K562 (cell line): Measurements from ENCODE around the gene TEKT4. TPM values are rescaled to one million over a fixed set of nuclear protein-coding genes. Genes with fewer than 3 reads are reported as not detected.

ENCODE experiments used
- ATAC-seq: fragments of 200-7000 bp; cut with Tn5 transposase; 3 replicates; pipeline ENCODE4 v1.9.1; 2020; ENCODE audit warnings: moderate library complexity
- BruUV-seq: library from RNA; stranded (reverse); fragments of 400-500 nt; replicated peaks from 2 replicates; lab custom pipeline; 2021; lab: Mats Ljungman, UMichigan
- CTCF ChIA-PET: fragments of 300-600 bp; formaldehyde crosslinking; extraction: SDS; loops from one replicate; lab custom pipeline; 2021; ENCODE audit warnings: low intra/inter-chr PET ratio; lab: Yijun Ruan, JAX
- POLR2A ChIA-PET: fragments of 300-600, 350-650 bp; sonication (Branson Sonifier 250); formaldehyde crosslinking; extraction: SDS; loops from one replicate; lab custom pipeline; 2021; ENCODE audit warnings: antibody characterized with exemption, inconsistent platforms; lab: Yijun Ruan, JAX
- DNase-seq, 4 experiments: peaks; one replicate each; pipeline versions ENCODE4 v3.0.0 to v3.0.0-alpha.2; 2011 to 2018; ENCODE audit warnings: low spot score in 3 of 4, mixed read lengths in 3 of 4; ENCODE audit errors: extremely low read depth in 1 of 4
- FAIRE-seq: peaks from 2 replicates; lab custom pipeline; 2011; peaks lifted over from hg19 to GRCh38; lab: Jason Lieb, UNC
- H2AFZ ChIP-seq: 2 replicates; pipeline ENCODE4 v1.6.0; 2011; ENCODE audit warnings: low read depth, low read length, control low read depth, inconsistent platforms
- H3K27ac ChIP-seq: fragments of 200-600 bp; 3 replicates; pipeline ENCODE4 v1.8.0; 2011; ENCODE audit warnings: low read depth, mild to moderate bottlenecking, control low read depth, inconsistent platforms, low read length, moderate library complexity, mixed read lengths; ENCODE audit errors: extremely low read depth
- H3K27me3 ChIP-seq, 2 experiments: fragments of 300-600 bp in 1 of 2; 2 replicates in 1 of 2; 3 replicates in 1 of 2; pipeline versions ENCODE4 v1.6.0 to v1.8.0; 2011; ENCODE audit warnings: inconsistent platforms in 2 of 2, low read length in 2 of 2, mild to moderate bottlenecking in 1 of 2, mixed read lengths in 1 of 2, moderate library complexity in 1 of 2; ENCODE audit not compliant: control insufficient read depth in 2 of 2, insufficient read depth in 2 of 2
- H3K36me3 ChIP-seq: fragments of 300-600 bp; 3 replicates; pipeline ENCODE4 v1.8.0; 2011; ENCODE audit warnings: mild to moderate bottlenecking, low read length, inconsistent platforms; ENCODE audit not compliant: control insufficient read depth, insufficient read depth
- H3K4me1 ChIP-seq, 2 experiments: fragments of 200-600 bp in 1 of 2; replicated peaks in 1 of 2; 2 replicates in 1 of 2; 3 replicates in 1 of 2; pipeline versions ENCODE4 v1.5.1 to v1.8.0; 2011; ENCODE audit warnings: inconsistent platforms in 2 of 2, low read length in 2 of 2, mild to moderate bottlenecking in 1 of 2, mixed read lengths in 1 of 2, moderate library complexity in 1 of 2; ENCODE audit not compliant: control insufficient read depth in 2 of 2, insufficient read depth in 2 of 2
- H3K4me2 ChIP-seq: 2 replicates; pipeline ENCODE4 v1.6.1; 2011; ENCODE audit warnings: low read length, control low read depth, inconsistent platforms, mixed read lengths; ENCODE audit not compliant: insufficient read depth
- H3K4me3 ChIP-seq: fragments of 200-600 bp; sonication (generic), shearing (Covaris generic); 2 replicates; pipeline ENCODE4 v1.5.1; 2016; ENCODE audit warnings: control low read depth, inconsistent platforms
- H3K79me2 ChIP-seq: fragments of 200-600 bp; 3 replicates; pipeline ENCODE4 v1.8.0; 2011; ENCODE audit warnings: low read length, inconsistent platforms; ENCODE audit not compliant: control insufficient read depth, insufficient read depth
- H3K9ac ChIP-seq, 2 experiments: 2 replicates each; pipeline versions ENCODE4 v1.6.0 to v1.6.1; 2011; ENCODE audit warnings: low read depth in 2 of 2, low read length in 2 of 2, control low read depth in 1 of 2, inconsistent platforms in 1 of 2, mild to moderate bottlenecking in 1 of 2, mixed read lengths in 1 of 2; ENCODE audit not compliant: insufficient read depth in 1 of 2
- H3K9me1 ChIP-seq: one replicate; pipeline ENCODE4 v1.6.0; 2011; ENCODE audit warnings: inconsistent platforms, mild to moderate bottlenecking, low read length, moderate library complexity; ENCODE audit not compliant: control insufficient read depth, insufficient read depth
- H3K9me3 ChIP-seq: replicated peaks from 2 replicates; pipeline ENCODE4 v1.5.1; 2011; ENCODE audit warnings: low read depth, low read length, inconsistent platforms; ENCODE audit not compliant: control insufficient read depth, insufficient read depth
- H4K20me1 ChIP-seq: replicated peaks from 2 replicates; pipeline ENCODE4 v1.6.1; 2011; ENCODE audit warnings: low read length, inconsistent platforms, mixed read lengths; ENCODE audit not compliant: control insufficient read depth, insufficient read depth
- FOXJ3 ChIP-seq: sonication (generic); formaldehyde crosslinking; IDR thresholded peaks from 2 replicates; pipeline ENCODE4 v1.4.0; 2020; ENCODE audit warnings: mild to moderate bottlenecking, missing genetic modification reagents
- NR1H2 ChIP-seq: sonication (generic); formaldehyde crosslinking; IDR thresholded peaks from 2 replicates; pipeline ENCODE4 v1.4.0; 2020; ENCODE audit warnings: mild to moderate bottlenecking, missing genetic modification reagents
- PRPF4 ChIP-seq: fragments of 200-400 bp; formaldehyde crosslinking; IDR thresholded peaks from one replicate; pipeline ENCODE4 v1.6.1; 2017; ENCODE audit warnings: low read length, low read depth, mild to moderate bottlenecking; ENCODE audit not compliant: insufficient read depth, poor library complexity, severe bottlenecking
- THRA ChIP-seq: fragments of 450-650 bp; IDR thresholded peaks from 2 replicates; pipeline ENCODE4 v1.6.1; 2017; ENCODE audit warnings: mild to moderate bottlenecking, moderate library complexity
- YY1 ChIP-seq, 3 experiments: IDR thresholded peaks; 2 replicates each; pipeline ENCODE4 v1.6.1; 2011; ENCODE audit warnings: low read length in 2 of 3, mild to moderate bottlenecking in 2 of 3, moderate library complexity in 2 of 3, borderline replicate concordance in 1 of 3, control low read depth in 1 of 3, low read depth in 1 of 3; ENCODE audit not compliant: insufficient read depth in 3 of 3, insufficient replicate concordance in 2 of 3, control insufficient read depth in 1 of 3, insufficient read length in 1 of 3; ENCODE audit errors: extremely low read depth in 1 of 3
- ZNF224 ChIP-seq: sonication (generic); formaldehyde crosslinking; IDR thresholded peaks from 2 replicates; pipeline ENCODE4 v1.8.0; 2022; ENCODE audit warnings: mild to moderate bottlenecking, missing genetic modification reagents
- ZNF347 ChIP-seq: fragments of 450-650 bp; formaldehyde crosslinking; IDR thresholded peaks from 2 replicates; pipeline ENCODE4 v1.4.0; 2020; ENCODE audit warnings: low read depth, mild to moderate bottlenecking, moderate library complexity
- ZNF408 ChIP-seq: fragments of 250-450 bp; sonication (Bioruptor Pico); IDR thresholded peaks from 2 replicates; pipeline ENCODE4 v1.4.0; 2020; ENCODE audit warnings: low read depth, mild to moderate bottlenecking, moderate library complexity
- ZZZ3 ChIP-seq: fragments of 450-650 bp; IDR thresholded peaks from 2 replicates; pipeline ENCODE4 v1.6.1; 2016; ENCODE audit warnings: antibody characterized with exemption, mild to moderate bottlenecking, moderate library complexity
- WGBS: fragments of 100-300 bp; shearing (Covaris generic); methylation state at CpG from one replicate; pipeline ENCODE4 v1.1.6; 2016; ENCODE audit warnings: low coverage, mixed read lengths; ENCODE audit not compliant: insufficient coverage; ENCODE audit errors: missing lambda C conversion rate; 5-methylcytosine and 5-hydroxymethylcytosine counted together
- in situ Hi-C: fragments of 300-500 bp; cut with MboI; formaldehyde crosslinking; loops from 4 replicates; pipeline ENCODE4 v1.15.0; 2018; ENCODE audit warnings: inconsistent platforms, mixed read lengths
- intact Hi-C: fragments of 100-400 bp; cut with micrococcal nuclease; formaldehyde crosslinking; loops from 2 replicates; pipeline ENCODE4 v1.14.2; 2022
- polyA plus RNA-seq, 8 experiments: library from polyadenylated mRNA; depleted of rRNA in 4 of 8; stranded (reverse) in 5 of 8; unstranded in 3 of 8; fragments of >200 nt; fragmentation: Nextera tagmentation in 2 of 8; fragmentation: Illumina TruSeq in 1 of 8; extraction: Ambion mirVana in 2 of 8; extraction: Trizol in 1 of 8; gene quantifications; 2 replicates each; pipeline versions ENCODE4 v1.2.1 to v1.2.3, GENCODE V29; 2011 to 2014; ENCODE audit warnings: inconsistent platforms in 1 of 8, missing spikeins in 1 of 8
- total RNA-seq, 7 experiments: library from RNA; depleted of rRNA in 6 of 7; stranded (reverse); fragments of >200 nt in 6 of 7; fragmentation: Illumina TruSeq in 2 of 7; extraction: Trizol in 2 of 7; gene quantifications; 2 replicates each; pipeline versions ENCODE4 v1.2.1 to v1.2.3, GENCODE V29; 2011 to 2021; ENCODE audit warnings: low replicate concordance in 1 of 7
- TF ChIP-seq, protein P1 (sequence below): sonication (generic); formaldehyde crosslinking; IDR thresholded peaks from 2 replicates; pipeline ENCODE4 v1.8.0; 2022; ENCODE audit warnings: mild to moderate bottlenecking, missing genetic modification reagents
- TF ChIP-seq, protein P2 (sequence below): sonication (generic); formaldehyde crosslinking; IDR thresholded peaks from 2 replicates; pipeline ENCODE4 v1.8.0; 2022; ENCODE audit warnings: missing genetic modification reagents, mild to moderate bottlenecking, borderline replicate concordance

Gene TEKT4
- total and polyA plus RNA-seq, 9 of the 15 experiments (the other 6 are each of a cell fraction or from before 2014, with no cell fraction given), result 0.04 to 0.51 (median 0.10) TPM; not detected in 6

- TF ChIP-seq, protein P1, sequence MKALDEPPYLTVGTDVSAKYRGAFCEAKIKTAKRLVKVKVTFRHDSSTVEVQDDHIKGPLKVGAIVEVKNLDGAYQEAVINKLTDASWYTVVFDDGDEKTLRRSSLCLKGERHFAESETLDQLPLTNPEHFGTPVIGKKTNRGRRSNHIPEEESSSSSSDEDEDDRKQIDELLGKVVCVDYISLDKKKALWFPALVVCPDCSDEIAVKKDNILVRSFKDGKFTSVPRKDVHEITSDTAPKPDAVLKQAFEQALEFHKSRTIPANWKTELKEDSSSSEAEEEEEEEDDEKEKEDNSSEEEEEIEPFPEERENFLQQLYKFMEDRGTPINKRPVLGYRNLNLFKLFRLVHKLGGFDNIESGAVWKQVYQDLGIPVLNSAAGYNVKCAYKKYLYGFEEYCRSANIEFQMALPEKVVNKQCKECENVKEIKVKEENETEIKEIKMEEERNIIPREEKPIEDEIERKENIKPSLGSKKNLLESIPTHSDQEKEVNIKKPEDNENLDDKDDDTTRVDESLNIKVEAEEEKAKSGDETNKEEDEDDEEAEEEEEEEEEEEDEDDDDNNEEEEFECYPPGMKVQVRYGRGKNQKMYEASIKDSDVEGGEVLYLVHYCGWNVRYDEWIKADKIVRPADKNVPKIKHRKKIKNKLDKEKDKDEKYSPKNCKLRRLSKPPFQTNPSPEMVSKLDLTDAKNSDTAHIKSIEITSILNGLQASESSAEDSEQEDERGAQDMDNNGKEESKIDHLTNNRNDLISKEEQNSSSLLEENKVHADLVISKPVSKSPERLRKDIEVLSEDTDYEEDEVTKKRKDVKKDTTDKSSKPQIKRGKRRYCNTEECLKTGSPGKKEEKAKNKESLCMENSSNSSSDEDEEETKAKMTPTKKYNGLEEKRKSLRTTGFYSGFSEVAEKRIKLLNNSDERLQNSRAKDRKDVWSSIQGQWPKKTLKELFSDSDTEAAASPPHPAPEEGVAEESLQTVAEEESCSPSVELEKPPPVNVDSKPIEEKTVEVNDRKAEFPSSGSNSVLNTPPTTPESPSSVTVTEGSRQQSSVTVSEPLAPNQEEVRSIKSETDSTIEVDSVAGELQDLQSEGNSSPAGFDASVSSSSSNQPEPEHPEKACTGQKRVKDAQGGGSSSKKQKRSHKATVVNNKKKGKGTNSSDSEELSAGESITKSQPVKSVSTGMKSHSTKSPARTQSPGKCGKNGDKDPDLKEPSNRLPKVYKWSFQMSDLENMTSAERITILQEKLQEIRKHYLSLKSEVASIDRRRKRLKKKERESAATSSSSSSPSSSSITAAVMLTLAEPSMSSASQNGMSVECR (CRISPR knock-in tag), result no peak
- TF ChIP-seq ZNF408 (CRISPR knock-in tag) (no peak), ZNF224 (CRISPR knock-in tag) (no peak)
Observed at GRCh38 chr2:94869131-94869530, 2.1 kb upstream of the TEKT4 start (continued).

GRCh38 chr2:94869552-94870439, 1.4 kb upstream of the TEKT4 start:
- no peaks in the 10 kb centered on the region for H3K9me3 ChIP-seq
- intact Hi-C loops (loop anchor here (5.0 kb wide), 3 partner anchors 88 to 173 kb away; no protein-coding TSS in a partner anchor), in situ Hi-C loops (no loop called here)
- H3K9ac ChIP-seq, result no peak overlapping the region
- H3K4me1 ChIP-seq, result peaks cover 0 to 21% of the 10 kb centered on the region in 2 experiments; a peak in 2 of 5 replicates
- H2AFZ ChIP-seq, result no peak overlapping the region
- ChIA-PET POLR2A (no interaction called here), CTCF (no interaction called here)
- WGBS, result 7% methylated on average over 18 of the region's 22 CpGs
- H3K9me1 ChIP-seq, result no peaks in the 10 kb centered on the region
- no peak for ATAC-seq
- no peak for DNase-seq
- H3K4me3 ChIP-seq, result no peak overlapping the region
- H3K79me2 ChIP-seq, result no peaks in the 10 kb centered on the region
- peaks cover 0 to 5% of the 10 kb centered on the region in 2 experiments; a peak in 2 of 5 replicates for H3K27me3 ChIP-seq
- FAIRE-seq, result no peak
- H4K20me1 ChIP-seq, result no peaks in the 10 kb centered on the region; the same call in none of the 2 replicates
- no peaks in the 10 kb centered on the region for H3K36me3 ChIP-seq
- no TSS peak for BruUV-seq
- no peak overlapping the region for H3K27ac ChIP-seq
- no peak overlapping the region for H3K4me2 ChIP-seq
- TF ChIP-seq NR1H2 (CRISPR knock-in tag) (no peak), YY1 (IDR thresholded peaks at IDR 0.05; ENCODE audit: borderline replicate concordance in 1 of 3, control insufficient read depth in 1 of 3, extremely low read depth in 1 of 3, insufficient read depth in 3 of 3, insufficient read length in 1 of 3, insufficient replicate concordance in 2 of 3, low read depth in 1 of 3, low read length in 2 of 3) (no peak), PRPF4 (no peak), ZNF347 (CRISPR knock-in tag) (no peak), FOXJ3 (no peak), ZZZ3 (no peak), THRA (no peak)
- TF ChIP-seq, protein P2, sequence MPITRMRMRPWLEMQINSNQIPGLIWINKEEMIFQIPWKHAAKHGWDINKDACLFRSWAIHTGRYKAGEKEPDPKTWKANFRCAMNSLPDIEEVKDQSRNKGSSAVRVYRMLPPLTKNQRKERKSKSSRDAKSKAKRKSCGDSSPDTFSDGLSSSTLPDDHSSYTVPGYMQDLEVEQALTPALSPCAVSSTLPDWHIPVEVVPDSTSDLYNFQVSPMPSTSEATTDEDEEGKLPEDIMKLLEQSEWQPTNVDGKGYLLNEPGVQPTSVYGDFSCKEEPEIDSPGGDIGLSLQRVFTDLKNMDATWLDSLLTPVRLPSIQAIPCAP, result no peak
